HG03108 (cell line): Measurements from ENCODE around the gene RBFOX2.
"Not testable (repeated sequence)": the region's sequence is repeated elsewhere in the genome, so short reads cannot be mapped to it uniquely, and the experiment has no call there.

Source experiments
- ATAC-seq: cut with Tn5 transposase; IDR thresholded peaks from one replicate; pipeline ENCODE4 v1.9.1; 2021; ENCODE audit warnings: moderate library complexity; ENCODE audit not compliant: unreplicated experiment

RBFOX2 gene

DNA sequence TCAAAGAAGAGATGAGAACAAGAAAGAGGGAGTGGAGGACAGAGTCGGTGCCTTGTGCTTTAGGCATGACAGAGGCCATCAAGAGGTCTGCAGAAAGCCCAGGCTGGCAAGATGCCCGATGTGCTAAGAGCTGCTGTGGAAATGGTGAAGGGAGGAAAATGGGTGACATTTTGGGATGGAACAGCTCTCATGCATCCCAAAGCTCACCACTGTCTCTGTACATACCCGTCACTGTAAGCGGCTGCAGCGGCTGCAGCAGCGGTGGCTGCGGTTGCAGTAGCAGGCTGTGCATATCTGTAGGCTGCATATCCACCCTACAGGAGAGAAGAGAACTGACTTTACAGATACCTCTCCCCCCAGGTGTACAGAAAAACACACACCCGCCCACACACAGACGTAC is 282.4 kb downstream of the RBFOX2 start:
- no peak for ATAC-seq

DNA sequence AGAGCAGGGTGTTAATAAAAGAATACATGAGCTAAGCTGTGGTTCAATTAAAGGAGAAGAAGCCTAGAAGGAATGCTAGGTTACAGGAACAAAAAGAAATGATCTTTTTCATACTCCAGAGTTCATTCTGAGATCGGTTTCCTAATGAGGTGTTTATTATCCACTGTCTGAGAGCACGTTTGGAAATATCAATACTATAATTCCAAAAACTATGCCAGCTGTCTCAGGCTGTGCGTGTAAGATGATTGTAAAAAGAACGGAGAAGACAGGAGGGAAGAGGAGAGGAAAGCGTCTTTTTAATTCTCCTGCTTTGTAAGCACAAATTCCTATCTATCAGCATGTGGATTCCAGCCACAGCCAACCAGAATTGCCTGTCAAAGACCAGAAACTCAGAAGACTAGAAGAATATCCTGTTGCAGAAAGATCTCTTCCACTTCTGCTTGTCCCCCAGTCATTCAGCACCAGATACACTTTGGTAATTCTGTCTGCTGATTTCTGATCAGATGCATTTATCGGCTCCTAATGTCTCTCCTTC is 285.2 kb downstream of the RBFOX2 start:
- no peak for ATAC-seq

GRCh38 chr22:35742342-35743100 is 286.1 kb downstream of the RBFOX2 start:
- ATAC-seq = no peak

- no peak for ATAC-seq
Measured at GRCh38 chr22:35740616-35741015, 288.0 kb downstream of the RBFOX2 start.

DNA sequence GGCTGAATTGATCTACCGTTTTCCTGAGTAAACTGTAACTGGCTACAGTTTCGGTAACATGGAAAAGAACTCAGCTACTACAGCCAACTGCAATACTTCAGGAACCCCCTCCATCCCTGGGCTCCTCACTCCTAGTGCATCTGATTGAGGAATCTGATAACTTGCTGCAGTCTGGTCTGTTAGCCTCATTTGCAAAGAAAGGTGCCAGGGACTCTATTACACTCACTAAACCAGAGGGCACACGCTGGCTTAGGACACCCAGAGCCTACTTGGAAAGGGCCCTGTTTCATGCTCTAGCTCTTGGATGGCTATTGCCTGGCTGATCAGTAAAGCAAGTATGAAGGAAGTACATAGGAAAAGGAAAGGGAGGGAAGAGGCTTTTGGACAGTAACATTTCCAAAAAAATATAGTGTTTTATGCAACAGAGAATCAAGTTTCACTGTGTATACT is 288.7 kb downstream of the RBFOX2 start:
- ATAC-seq = no peak

- ATAC-seq = no peak
Measured at GRCh38 chr22:35739076-35739930, 289.3 kb downstream of the RBFOX2 start.

DNA sequence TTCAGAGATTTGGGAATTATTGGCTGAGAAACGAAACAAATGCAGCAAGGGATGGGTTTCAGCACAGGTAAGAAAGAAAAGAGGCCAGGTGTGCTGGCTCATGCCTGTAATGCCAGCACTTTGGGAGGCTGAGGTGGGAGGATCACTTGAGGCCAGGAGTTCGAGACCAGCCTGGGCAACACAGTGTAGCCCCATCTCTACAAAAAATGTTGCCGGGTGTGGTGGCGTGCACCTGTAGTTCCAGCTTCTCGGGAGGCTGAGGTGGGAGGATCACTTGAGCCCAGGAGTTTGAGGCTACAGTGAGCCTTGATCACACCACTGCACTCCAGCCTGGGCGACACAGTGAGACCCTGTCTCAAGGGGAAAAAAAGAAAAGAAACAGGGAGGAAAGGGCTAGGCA is 290.7 kb downstream of the RBFOX2 start:
- ATAC-seq = not testable (repeated sequence)

DNA sequence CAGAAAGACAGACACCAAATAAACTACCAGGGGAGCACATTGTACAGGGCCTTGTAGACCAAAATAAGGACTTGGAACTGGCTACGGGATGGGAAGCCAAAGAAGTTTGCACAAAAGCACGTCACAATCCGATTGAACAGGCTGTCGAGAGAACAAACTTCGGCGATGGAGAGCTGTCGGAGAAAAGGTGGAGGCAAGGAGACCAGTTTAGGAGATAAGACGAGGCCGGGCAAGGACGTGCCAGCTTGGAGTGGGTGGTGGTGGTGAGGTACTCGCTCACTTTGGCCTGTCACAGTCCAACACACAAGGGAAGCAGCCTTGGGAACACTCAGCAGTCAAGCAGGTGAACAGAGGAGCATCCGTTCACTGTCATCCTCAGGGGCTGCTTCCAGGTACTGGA is 291.9 kb downstream of the RBFOX2 start:
- ATAC-seq = no peak

DNA sequence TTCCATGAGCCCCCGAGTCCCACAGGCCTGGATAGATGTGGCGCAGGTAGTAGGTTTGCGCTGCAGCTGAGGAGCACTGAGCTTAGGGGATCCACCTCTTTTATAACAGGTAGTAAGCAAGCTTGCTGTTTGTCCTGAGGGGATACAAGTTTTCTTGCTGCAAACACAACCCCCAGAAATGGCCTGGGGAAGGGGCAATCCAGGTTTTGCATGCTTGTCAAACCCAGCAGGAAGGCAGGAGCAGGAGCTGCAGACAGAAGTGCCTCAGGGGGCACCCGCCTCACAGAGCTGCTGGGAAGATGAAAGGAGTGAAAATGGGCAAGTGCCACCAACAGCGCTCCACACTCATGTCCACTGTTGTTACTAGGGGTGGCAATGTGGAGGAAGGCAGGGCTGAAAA is 292.5 kb downstream of the RBFOX2 start:
- ATAC-seq = no peak

DNA sequence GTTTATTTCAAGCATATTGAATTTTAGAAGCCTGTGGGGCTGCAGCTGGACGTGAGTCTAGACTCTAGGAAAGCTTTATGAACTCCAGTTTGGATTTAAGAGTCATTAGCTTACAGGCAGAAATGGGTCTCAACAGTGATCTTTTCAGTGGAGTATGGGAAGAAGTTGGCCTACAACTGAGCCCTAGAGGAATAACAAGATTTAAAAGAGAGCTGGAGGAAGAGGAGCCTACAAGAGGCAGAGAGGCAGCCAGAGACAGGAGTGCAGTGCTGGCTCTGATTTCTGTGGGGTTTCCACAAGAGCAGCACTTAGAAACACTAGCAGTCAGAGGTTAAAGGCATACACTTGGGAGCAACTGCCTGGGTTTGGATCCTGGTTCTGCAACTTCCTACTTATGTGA is 293.1 kb downstream of the RBFOX2 start:
- no peak for ATAC-seq

- no peak for ATAC-seq
Measured at GRCh38 chr22:35734517-35734827, 294.2 kb downstream of the RBFOX2 start.

DNA sequence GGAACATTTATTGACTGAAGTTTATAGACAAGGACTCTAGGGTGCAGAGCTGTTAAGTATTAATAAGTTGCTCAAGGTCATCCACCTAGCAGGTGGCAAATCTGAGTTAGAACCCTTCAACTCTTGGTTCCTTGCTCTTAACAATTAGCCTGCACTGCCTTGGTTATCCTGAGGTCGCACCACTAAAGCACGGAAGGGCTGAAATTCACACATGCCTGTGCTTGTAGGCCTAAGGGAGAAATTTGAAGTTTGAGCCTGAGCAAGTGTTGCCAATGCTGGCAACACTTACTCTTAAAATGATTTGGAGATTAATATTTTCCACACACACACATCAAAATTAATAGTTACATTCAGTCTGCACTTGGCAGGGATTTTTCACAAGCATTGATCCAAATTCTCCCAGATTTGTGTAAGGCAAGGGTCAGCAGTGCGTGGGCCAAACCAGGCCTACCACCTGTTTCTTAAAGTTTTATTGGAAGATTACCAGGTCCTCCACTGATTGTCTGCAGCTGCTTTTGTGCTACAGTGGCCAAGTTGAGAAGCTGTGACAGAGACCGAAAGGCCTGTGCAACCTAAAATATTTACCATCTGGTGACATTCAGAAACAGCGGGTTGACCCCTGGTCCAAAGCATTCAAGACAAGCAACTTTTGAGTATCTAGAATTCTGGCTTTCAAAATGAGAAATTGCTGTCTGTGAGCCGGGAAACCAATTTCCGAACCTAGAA is 294.7 kb downstream of the RBFOX2 start:
- ATAC-seq = no peak

- no peak for ATAC-seq
Measured at GRCh38 chr22:35733036-35733435, 295.6 kb downstream of the RBFOX2 start.

DNA sequence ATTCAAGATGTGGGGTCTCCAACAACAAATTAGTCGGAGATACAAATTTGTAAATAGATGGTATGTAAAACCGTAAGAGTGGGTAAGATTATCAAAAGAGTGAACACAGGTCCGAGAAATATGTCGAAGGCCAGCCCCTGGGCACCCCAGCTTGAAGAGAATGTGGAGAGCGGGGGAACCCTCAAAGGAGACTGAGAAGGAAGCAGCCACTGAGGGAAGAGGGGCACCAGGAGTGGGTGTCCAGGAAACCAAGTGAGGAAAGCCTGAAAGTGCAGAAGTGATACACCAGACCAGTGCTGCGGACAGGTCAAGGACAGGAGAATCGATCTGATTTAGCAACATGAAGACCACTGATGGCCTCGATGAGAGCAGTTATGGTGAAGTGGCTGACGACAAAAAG is 296.5 kb downstream of the RBFOX2 start:
- ATAC-seq = no peak

DNA sequence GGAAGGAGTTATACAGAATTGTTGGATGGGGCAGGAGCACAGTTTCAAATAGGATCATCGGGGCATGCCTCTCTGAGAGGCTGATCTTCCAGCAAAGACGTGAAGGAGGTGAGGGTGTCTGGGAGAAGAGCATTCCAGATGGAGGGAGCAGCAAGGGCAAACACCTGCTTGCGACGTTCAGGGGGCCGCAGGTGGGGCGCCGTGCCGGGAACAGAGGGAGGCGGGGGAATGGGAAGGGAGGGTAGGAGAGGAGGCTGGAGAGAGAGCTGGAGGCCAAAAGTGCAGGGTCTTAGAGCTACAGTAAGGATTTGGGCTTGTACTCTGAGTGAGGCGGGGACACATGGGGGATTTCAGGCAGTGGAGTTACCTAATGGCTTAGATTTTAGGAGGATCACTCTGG is 297.3 kb downstream of the RBFOX2 start:
- ATAC-seq = no peak

- ATAC-seq = no peak
Measured at GRCh38 chr22:35729309-35729698, 299.3 kb downstream of the RBFOX2 start.

GRCh38 chr22:35728639-35729308 is 299.9 kb downstream of the RBFOX2 start:
- no peak for ATAC-seq

- ATAC-seq = no peak
Measured at GRCh38 chr22:35727436-35727835, 301.2 kb downstream of the RBFOX2 start.

GRCh38 chr22:35726933-35727332 is 301.7 kb downstream of the RBFOX2 start:
- no peak for ATAC-seq

- no peak for ATAC-seq
Measured at GRCh38 chr22:35726398-35726797, 302.2 kb downstream of the RBFOX2 start.

- ATAC-seq = no peak
Measured at GRCh38 chr22:35725521-35725920, 303.1 kb downstream of the RBFOX2 start.
